Measurements from ENCODE around the gene IBTK. TPM values are rescaled to one million over a fixed set of nuclear protein-coding genes. Genes with fewer than 3 reads are reported as not detected.

The IBTK gene
- total RNA-seq, 1 experiment from 2014 or later: 17.1 TPM

GRCh38 chr6:82249381-82250253 is 2.1 kb upstream of the IBTK start:
- Histone ChIP-seq H2AFZ (ENCODE audit: low read length) (no peak overlapping the region), H4K5ac (ENCODE audit: insufficient read length, low read depth, low read length) (no peak overlapping the region), H2BK5ac (ENCODE audit: insufficient read length, low read length) (no peak overlapping the region), H3K4me1 (ENCODE audit: insufficient read depth, low read length) (peaks cover 4% of the 10 kb centered on the region; the same call in 1 of the 2 replicates), H3K14ac (ENCODE audit: insufficient read depth, low read length) (no peak overlapping the region), H3K56ac (ENCODE audit: insufficient read length, low read depth, low read length) (no peak overlapping the region), H3K23me2 (ENCODE audit: insufficient read length, low read depth, low read length, poor library complexity, severe bottlenecking) (peaks cover 10% of the 10 kb centered on the region), H3K9ac (ENCODE audit: extremely low read depth, insufficient read length, low read length) (no peak overlapping the region), H3K4me2 (ENCODE audit: insufficient read depth, insufficient read length, low read length) (no peak overlapping the region), H3K4ac (ENCODE audit: low read depth, low read length) (no peak overlapping the region), H3K9me3 (ENCODE audit: control insufficient read depth, low read depth, low read length) (no peaks in the 10 kb centered on the region), H2AK5ac (ENCODE audit: insufficient read length, low read length) (no peak overlapping the region), H3K18ac (ENCODE audit: insufficient read length, low read depth, low read length) (no peak overlapping the region), H2BK20ac (ENCODE audit: low read depth, low read length, poor library complexity, severe bottlenecking) (no peak overlapping the region), H3K79me1 (ENCODE audit: insufficient read depth, low read depth, low read length, poor library complexity, severe bottlenecking) (peaks cover 2% of the 10 kb centered on the region), H2BK15ac (ENCODE audit: low read depth, low read length) (no peak overlapping the region), H3T11ph (ENCODE audit: low read length) (no peak overlapping the region), H2BK12ac (ENCODE audit: insufficient read length, low read depth, low read length) (no peak overlapping the region), H3K23ac (ENCODE audit: insufficient read length, low read depth, low read length) (no peak overlapping the region), H3K79me2 (ENCODE audit: insufficient read depth, low read length) (peaks cover 5% of the 10 kb centered on the region; the same call in 1 of the 2 replicates), H2BK120ac (ENCODE audit: low read depth, low read length, poor library complexity, severe bottlenecking) (no peak overlapping the region), H4K91ac (ENCODE audit: insufficient read length, low read depth, low read length) (no peak overlapping the region), H4K8ac (replicated peaks; ENCODE audit: insufficient read length, low read depth, low read length) (no peak overlapping the region), H3K27ac (ENCODE audit: insufficient read length, low read depth, low read length) (no peak overlapping the region), H3K27me3 (ENCODE audit: insufficient read depth, low read length) (no peaks in the 10 kb centered on the region), H4K20me1 (ENCODE audit: control insufficient read depth, insufficient read depth, insufficient read length) (no peaks in the 10 kb centered on the region)
- WGBS (ENCODE audit: extremely low coverage, insufficient read length, low lambda C conversion rate): no CpG with 5 or more reads among the region's 12 CpGs
- TF ChIP-seq CTCF (conservative IDR thresholded peaks at IDR 0.05): no peak
- Mint-ChIP-seq H3K36me3 (ENCODE audit: insufficient read depth in 1 of 3, low read depth in 3 of 3) (peaks cover 0 to 13% (median 1%) of the 10 kb centered on the region in 3 experiments; a peak in 3 of 7 replicates), H3K9me3 (no peaks in the 10 kb centered on the region), H3K27ac (no peak overlapping the region), H3K27me3 (ENCODE audit: low read depth) (no peaks in the 10 kb centered on the region), H3K4me3 (no peak overlapping the region), H3K4me1 (peaks cover 23 to 26% of the 10 kb centered on the region in 2 experiments)
- DNase-seq: no peak

Measured in H9 (cell line).